ENCODE results near the gene POMGNT2. TPM values are rescaled to one million over a fixed set of nuclear protein-coding genes. Genes with fewer than 3 reads are reported as not detected.

Gene POMGNT2
- total and polyA plus RNA-seq, 2 of the 8 experiments (the other 6 are each of a cell fraction or from before 2014, with no cell fraction given) = 13.6 to 35.7 TPM

DNA sequence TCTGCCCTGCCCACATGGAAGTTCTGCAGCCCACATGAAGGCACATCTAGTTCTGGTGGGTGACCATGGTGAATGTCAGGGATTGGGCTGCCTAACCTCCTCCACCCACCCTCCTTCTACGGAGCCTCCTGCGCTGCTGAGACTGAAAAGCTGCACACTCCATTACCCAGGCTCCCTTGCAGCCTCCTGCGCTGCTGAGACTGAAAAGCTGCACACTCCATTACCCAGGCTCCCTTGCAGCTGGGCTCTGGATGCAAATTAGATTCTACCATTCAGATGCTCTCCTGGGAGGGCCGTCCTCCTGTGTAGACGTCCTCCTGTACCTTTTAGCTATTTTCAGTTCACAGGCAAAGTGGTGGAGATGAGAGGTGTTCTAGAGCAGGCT is 32.1 kb downstream of the POMGNT2 start:
- FAIRE-seq = no peak
- Histone ChIP-seq H2BK15ac (ENCODE audit: low read length) (no peak overlapping the region), H2BK120ac (replicated peaks; ENCODE audit: low read depth, low read length) (no peak overlapping the region), H3K23me2 (ENCODE audit: low read depth, low read length) (no peaks in the 10 kb centered on the region), H4K5ac (ENCODE audit: insufficient read length, low read depth, low read length) (no peak overlapping the region), H4K20me1 (replicated peaks in 1 of 2; ENCODE audit: control insufficient read depth in 1 of 2, insufficient read depth in 2 of 2, low read length in 2 of 2) (no peaks in the 10 kb centered on the region), H2BK12ac (ENCODE audit: low read depth, low read length) (no peak overlapping the region), H4K8ac (ENCODE audit: extremely low read depth, insufficient read depth, low read length) (no peak overlapping the region), H3K4ac (replicated peaks; ENCODE audit: insufficient read length, low read depth, low read length) (no peak overlapping the region), H3K4me3 (ENCODE audit: extremely low read depth in 1 of 4, insufficient read depth in 2 of 4, low read depth in 3 of 4, low read length in 4 of 4) (no peak overlapping the region), H3K4me2 (ENCODE audit: insufficient read depth in 1 of 2, low read depth in 2 of 2, low read length in 2 of 2) (no peak overlapping the region), H3K9me3 (ENCODE audit: insufficient read depth in 2 of 2, low read depth in 1 of 2, low read length in 1 of 2) (no peaks in the 10 kb centered on the region), H3K4me1 (replicated peaks in 1 of 4; ENCODE audit: control insufficient read depth in 3 of 4, insufficient read depth in 4 of 4, low read length in 3 of 4) (no peaks in the 10 kb centered on the region), H3K27me3 (replicated peaks in 1 of 4; ENCODE audit: control insufficient read depth in 3 of 4, extremely low read depth in 1 of 4, insufficient read depth in 3 of 4, low read length in 3 of 4) (no peaks in the 10 kb centered on the region), H3K56ac (replicated peaks; ENCODE audit: insufficient read length, low read depth, low read length) (no peak overlapping the region), H2BK5ac (ENCODE audit: low read depth, low read length) (no peak overlapping the region), H3K79me1 (ENCODE audit: low read depth, low read length) (no peaks in the 10 kb centered on the region), H3K18ac (ENCODE audit: extremely low read depth, low read length) (no peak overlapping the region), H3K23ac (ENCODE audit: insufficient read length) (no peak overlapping the region), H3K14ac (ENCODE audit: insufficient read length) (no peak overlapping the region), H3K36me3 (ENCODE audit: control insufficient read depth in 2 of 4, insufficient read depth in 4 of 4, low read length in 3 of 4) (no peaks in the 10 kb centered on the region), H2BK20ac (ENCODE audit: low read length) (no peak overlapping the region), H3K79me2 (ENCODE audit: control insufficient read depth in 1 of 2, insufficient read depth in 2 of 2, low read length in 2 of 2) (no peaks in the 10 kb centered on the region), H4K91ac (replicated peaks; ENCODE audit: insufficient read length, low read length) (no peak overlapping the region), H3K9ac (replicated peaks in 1 of 4; ENCODE audit: extremely low read depth in 1 of 4, low read depth in 3 of 4, low read length in 3 of 4) (no peak overlapping the region), H2AK5ac (ENCODE audit: low read depth, low read length) (no peak overlapping the region), H3K27ac (ENCODE audit: low read depth, low read length) (no peak overlapping the region), H2AFZ (ENCODE audit: low read length) (no peak overlapping the region)
- ChIA-PET POLR2A (ENCODE audit: partially characterized antibody) (interaction anchor here (0.7 kb wide), 1 partner anchor 95 kb away, joined by 3 read pairs; the partner anchor contains the start of gene GASK1A), CTCF (ENCODE audit: partially characterized antibody) (interaction anchor here (1.1 to 4.5 kb wide), 2 partner anchors 80 to 111 kb away, joined by 3 to 65 read pairs; no protein-coding TSS in a partner anchor)
- WGBS, 2 experiments (ENCODE audit: extremely low coverage in 1 of 2, insufficient coverage in 1 of 2, insufficient read length in 1 of 2, insufficient replicate concordance in 2 of 2, low coverage in 1 of 2, low lambda C conversion rate in 2 of 2, missing lambda C conversion rate in 1 of 2) = 87% methylated on average over 5 of the region's 5 CpGs; no CpG with 5 or more reads in 1 of the 2 experiments
- no peak for DNase-seq (ENCODE audit: low read depth in 1 of 2, low spot score in 2 of 2)
- TF ChIP-seq TCF12 (IDR thresholded peaks at IDR 0.05; ENCODE audit: low read depth, low read length) (no peak), HDAC2 (IDR thresholded peaks at IDR 0.05; ENCODE audit: borderline replicate concordance in 1 of 2, low read depth in 2 of 2, low read length in 2 of 2) (no peak), KDM5A (IDR thresholded peaks at IDR 0.05; ENCODE audit: low read length) (no peak), RAD21 (IDR thresholded peaks at IDR 0.05 in 1 of 2, conservative IDR thresholded peaks at IDR 0.05 in 1 of 2; ENCODE audit: low read depth in 2 of 2, low read length in 2 of 2) (no peak), FOSL1 (IDR thresholded peaks at IDR 0.05; ENCODE audit: insufficient read depth, low read depth, low read length) (no peak), POLR2AphosphoS5 (IDR thresholded peaks at IDR 0.05; ENCODE audit: low read depth, low read length) (no peak), TAF1 (IDR thresholded peaks at IDR 0.05; ENCODE audit: low read depth, low read length) (no peak), SIX5 (IDR thresholded peaks at IDR 0.05; ENCODE audit: low read depth, low read length) (no peak), SP2 (IDR thresholded peaks at IDR 0.05; ENCODE audit: low read length) (no peak), RFX5 (IDR thresholded peaks at IDR 0.05; ENCODE audit: borderline replicate concordance, low read depth, low read length) (no peak), SAP30 (IDR thresholded peaks at IDR 0.05; ENCODE audit: insufficient read depth, insufficient replicate concordance, low read length) (no peak), YY1 (IDR thresholded peaks at IDR 0.05; ENCODE audit: low read depth, low read length) (no peak), SRF (IDR thresholded peaks at IDR 0.05; ENCODE audit: low read depth, low read length) (no peak), BCL11A (IDR thresholded peaks at IDR 0.05; ENCODE audit: low read depth in 2 of 2, low read length in 2 of 2) (no peak), BRCA1 (IDR thresholded peaks at IDR 0.05; ENCODE audit: low read depth, low read length) (no peak)
